HG02763 (cell line): ENCODE results near the gene FBXL20.

Source experiments
- ATAC-seq: cut with Tn5 transposase; IDR thresholded peaks from one replicate; pipeline ENCODE4 v1.9.1; 2021; ENCODE audit warnings: mild to moderate bottlenecking, moderate library complexity; ENCODE audit not compliant: unreplicated experiment

The FBXL20 gene

GRCh38 chr17:39208893-39209292 lies 192.5 kb downstream of the FBXL20 start:
- peak; percentile 51 for ATAC-seq

DNA sequence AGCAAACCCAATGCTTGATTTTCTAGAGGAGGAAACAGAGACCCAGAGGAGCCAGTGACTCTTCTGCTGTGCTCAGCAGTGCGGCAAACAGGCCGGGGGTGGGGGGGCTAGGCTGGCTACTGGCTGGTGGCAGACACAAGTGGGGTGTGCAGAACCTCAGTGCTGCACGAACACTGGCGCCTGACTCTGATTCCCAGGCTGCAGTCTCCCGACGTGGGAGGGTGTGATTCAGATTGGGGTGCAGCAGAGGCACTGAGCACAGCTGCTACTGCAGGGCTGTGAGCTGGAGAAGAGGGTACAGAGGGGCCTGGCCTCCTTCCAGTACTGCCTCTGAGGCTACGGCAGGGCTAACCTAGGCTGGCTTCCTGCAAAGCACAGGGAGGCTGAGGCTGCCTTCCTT lies 193.3 kb downstream of the FBXL20 start:
- no peak for ATAC-seq

DNA sequence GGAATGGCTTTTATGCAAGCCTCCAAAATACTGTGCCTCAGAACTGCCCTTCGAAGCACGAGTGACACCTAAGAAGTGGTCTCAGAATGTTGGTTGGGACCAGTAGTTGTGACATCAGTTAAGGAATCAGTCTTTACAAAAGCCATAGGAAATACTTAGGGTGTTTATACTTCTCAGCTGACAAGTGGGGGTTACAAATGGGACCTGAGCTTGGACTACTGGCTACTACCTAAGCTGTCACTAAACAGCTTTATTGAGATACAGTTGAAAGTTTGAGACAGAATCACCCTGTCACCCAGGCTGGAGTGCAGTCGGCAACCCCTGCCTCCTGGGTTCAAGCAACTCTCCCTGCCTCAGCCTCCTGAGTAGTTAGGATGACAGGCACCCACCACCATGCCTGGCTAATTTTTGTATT lies 196.3 kb downstream of the FBXL20 start:
- ATAC-seq = no peak

- ATAC-seq = no peak
Observed at GRCh38 chr17:39204245-39204644, 197.2 kb downstream of the FBXL20 start.
